HL-60/S4 treated with phorbol 12-myristate 13-acetate at 8.2 ng/mL for 4 days and 3 days (cell line): Measurements from ENCODE around the gene SLC13A2.

ENCODE experiments used
- in situ Hi-C: fragments of 300-500 bp; cut with MboI; formaldehyde crosslinking; loops from 2 replicates; pipeline ENCODE4 v1.15.0; 2022; ENCODE audit warnings: low sequenced_read_pairs

The SLC13A2 gene

GRCh38 chr17:28533091-28533807, 59.8 kb downstream of the SLC13A2 start:
- in situ Hi-C loops, result no loop called here

- in situ Hi-C loops, result no loop called here
Observed at GRCh38 chr17:28534740-28535375, 61.4 kb downstream of the SLC13A2 start.

- in situ Hi-C loops, result no loop called here
Observed at GRCh38 chr17:28536532-28537218, 63.2 kb downstream of the SLC13A2 start.

GRCh38 chr17:28537219-28537610, 63.8 kb downstream of the SLC13A2 start:
- in situ Hi-C loops, result no loop called here

- in situ Hi-C loops, result no loop called here
Observed at GRCh38 chr17:28538296-28538895, 65.0 kb downstream of the SLC13A2 start.

- in situ Hi-C loops, result no loop called here
Observed at GRCh38 chr17:28540231-28540630, 66.8 kb downstream of the SLC13A2 start.

- in situ Hi-C loops, result no loop called here
Observed at GRCh38 chr17:28541439-28541838, 68.0 kb downstream of the SLC13A2 start.

- in situ Hi-C loops, result no loop called here
Observed at GRCh38 chr17:28544402-28545140, 71.1 kb downstream of the SLC13A2 start.

- in situ Hi-C loops, result no loop called here
Observed at GRCh38 chr17:28545141-28545503, 71.7 kb downstream of the SLC13A2 start.

GRCh38 chr17:28545787-28546415, 72.5 kb downstream of the SLC13A2 start:
- in situ Hi-C loops, result no loop called here

GRCh38 chr17:28547096-28547622, 73.7 kb downstream of the SLC13A2 start:
- in situ Hi-C loops, result no loop called here
